Right lung (tissue), 5 donors: ENCODE measurements around the gene HSPB8. TPM values are rescaled to one million over a fixed set of nuclear protein-coding genes. Genes with fewer than 3 reads are reported as not detected.

Experiments used
- DNase-seq, 2 donors: peaks; one replicate each; pipeline ENCODE4 v3.0.0-alpha.2; 2013
- polyA plus RNA-seq, 5 donors: library from polyadenylated mRNA; unstranded; fragments of 120-200 nt; gene quantifications; one replicate each; pipeline versions ENCODE4 v1.2.1 to v1.2.3, GENCODE V29; 2013; ENCODE audit warnings: inconsistent platforms in 1 of 5, low replicate concordance in 1 of 5; ENCODE audit not compliant: insufficient read length in 5 of 5, insufficient read depth in 1 of 5

The HSPB8 gene
- polyA plus RNA-seq, 5 donors = 13.6 to 27.7 (median 17.2) TPM

GRCh38 chr12:119167902-119168301 is 10.8 kb upstream of the HSPB8 start:
- no peak for DNase-seq

- DNase-seq = no peak
Observed at GRCh38 chr12:119168721-119169120, 10.0 kb upstream of the HSPB8 start.

- DNase-seq = peak in 1 of 2 donors; percentile 17
Observed at GRCh38 chr12:119169150-119169549, 9.6 kb upstream of the HSPB8 start.

GRCh38 chr12:119171291-119171690 is 7.4 kb upstream of the HSPB8 start:
- no peak for DNase-seq

GRCh38 chr12:119171691-119172425 is 6.9 kb upstream of the HSPB8 start:
- no peak for DNase-seq

GRCh38 chr12:119175081-119175480 is 3.6 kb upstream of the HSPB8 start:
- no peak for DNase-seq

GRCh38 chr12:119176267-119177055 is 2.3 kb upstream of the HSPB8 start:
- peak; percentile 66 to 70 for DNase-seq

- no peak for DNase-seq
Observed at GRCh38 chr12:119177056-119177325, 1.7 kb upstream of the HSPB8 start.

- no peak for DNase-seq
Observed at GRCh38 chr12:119177724-119178380, 879 bp upstream of the HSPB8 start.

GRCh38 chr12:119179335-119180021 is 747 bp downstream of the HSPB8 start:
- DNase-seq = peak in 1 of 2 donors; percentile 24

GRCh38 chr12:119180380-119181040 is 1.8 kb downstream of the HSPB8 start:
- DNase-seq = peak in 1 of 2 donors; percentile 45

- no peak for DNase-seq
Observed at GRCh38 chr12:119181202-119181601, 2.5 kb downstream of the HSPB8 start.

- no peak for DNase-seq
Observed at GRCh38 chr12:119181944-119182343, 3.2 kb downstream of the HSPB8 start.

- DNase-seq = peak in 1 of 2 donors; percentile 20
Observed at GRCh38 chr12:119182701-119183493, 4.2 kb downstream of the HSPB8 start.

GRCh38 chr12:119183942-119184695 is 5.4 kb downstream of the HSPB8 start:
- no peak for DNase-seq

GRCh38 chr12:119195256-119195655 is 16.5 kb downstream of the HSPB8 start:
- DNase-seq = no peak

- no peak for DNase-seq
Observed at GRCh38 chr12:119198440-119198839, 19.7 kb downstream of the HSPB8 start.

GRCh38 chr12:119200601-119201000 is 21.9 kb downstream of the HSPB8 start:
- DNase-seq = no peak

- DNase-seq = no peak
Observed at GRCh38 chr12:119201789-119202543, 23.2 kb downstream of the HSPB8 start.
